Ascending aorta (tissue), 2 donors: Measurements from ENCODE around the gene LIPN. TPM values are rescaled to one million over a fixed set of nuclear protein-coding genes. Genes with fewer than 3 reads are reported as not detected.

Experiments used
- DNase-seq, 2 donors: peaks; one replicate each; pipeline ENCODE4 v3.0.0-alpha.2; 2019; ENCODE audit warnings: low spot score in 2 of 2
- H3K27ac ChIP-seq, 2 donors: fragments of 200-600 bp; sonication (generic); one replicate each; pipeline ENCODE4 v1.5.1; 2016 to 2017; ENCODE audit warnings: mild to moderate bottlenecking in 1 of 2
- H3K27me3 ChIP-seq: fragments of 200-600 bp; sonication (generic); one replicate; pipeline ENCODE4 v1.5.1; 2017
- H3K36me3 ChIP-seq, 2 donors: fragments of 200-600 bp; sonication (generic); one replicate each; pipeline ENCODE4 v1.5.1; 2016
- H3K4me1 ChIP-seq, 2 donors: fragments of 200-600 bp; sonication (generic); one replicate each; pipeline ENCODE4 v1.5.1; 2016 to 2017; ENCODE audit warnings: mild to moderate bottlenecking in 1 of 2
- H3K4me3 ChIP-seq, 2 donors: fragments of 200-600 bp; sonication (generic); one replicate each; pipeline ENCODE4 v1.5.1; 2016 to 2017; ENCODE audit warnings: mild to moderate bottlenecking in 1 of 2
- H3K9me3 ChIP-seq, 2 donors: fragments of 200-600 bp; sonication (generic); one replicate each; pipeline ENCODE4 v1.5.1; 2016
- intact Hi-C: fragments of 100-400 bp; cut with DNase I; formaldehyde crosslinking; loops from one replicate; pipeline ENCODE4 v1.15.1; 2023
- total RNA-seq: library from RNA; depleted of rRNA; stranded (reverse); fragments of >200 nt; gene quantifications from one replicate; pipeline ENCODE4 v1.1.0, GENCODE V29; 2016
- TF ChIP-seq, protein P1 (sequence below), 3 experiments: fragments of 200-600 bp in 2 of 3; fragments of 450-650 bp in 1 of 3; sonication (generic) in 2 of 3; IDR thresholded peaks; one replicate each; pipeline ENCODE4 v1.5.1; 2016 to 2019; ENCODE audit warnings: antibody characterized with exemption in 3 of 3, mild to moderate bottlenecking in 1 of 3, moderate library complexity in 1 of 3

The LIPN gene
- total RNA-seq, 1 donor from 2014 or later = not detected

DNA sequence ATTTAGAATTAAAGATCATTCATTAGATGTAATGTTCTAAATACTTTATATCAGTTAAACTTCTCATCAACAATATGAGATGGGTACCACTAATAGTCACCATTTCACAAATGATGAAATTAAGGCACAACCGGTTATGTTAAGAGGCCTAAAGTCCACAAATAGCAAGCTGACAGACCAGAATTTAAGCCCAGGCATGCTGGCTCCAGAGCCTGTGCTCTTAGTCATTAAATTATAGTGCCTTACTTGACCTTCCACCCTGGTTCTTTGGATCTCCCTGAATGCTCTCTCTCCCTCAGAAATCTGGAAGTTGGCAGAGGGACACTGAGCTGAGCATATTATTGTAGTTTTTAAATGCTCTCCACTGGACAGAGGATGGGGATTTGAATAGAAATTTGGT lies 3.6 kb downstream of the LIPN start:
- no peaks in the 10 kb centered on the region for H3K36me3 ChIP-seq
- no peaks in the 10 kb centered on the region for H3K4me1 ChIP-seq
- TF ChIP-seq, protein P1, sequence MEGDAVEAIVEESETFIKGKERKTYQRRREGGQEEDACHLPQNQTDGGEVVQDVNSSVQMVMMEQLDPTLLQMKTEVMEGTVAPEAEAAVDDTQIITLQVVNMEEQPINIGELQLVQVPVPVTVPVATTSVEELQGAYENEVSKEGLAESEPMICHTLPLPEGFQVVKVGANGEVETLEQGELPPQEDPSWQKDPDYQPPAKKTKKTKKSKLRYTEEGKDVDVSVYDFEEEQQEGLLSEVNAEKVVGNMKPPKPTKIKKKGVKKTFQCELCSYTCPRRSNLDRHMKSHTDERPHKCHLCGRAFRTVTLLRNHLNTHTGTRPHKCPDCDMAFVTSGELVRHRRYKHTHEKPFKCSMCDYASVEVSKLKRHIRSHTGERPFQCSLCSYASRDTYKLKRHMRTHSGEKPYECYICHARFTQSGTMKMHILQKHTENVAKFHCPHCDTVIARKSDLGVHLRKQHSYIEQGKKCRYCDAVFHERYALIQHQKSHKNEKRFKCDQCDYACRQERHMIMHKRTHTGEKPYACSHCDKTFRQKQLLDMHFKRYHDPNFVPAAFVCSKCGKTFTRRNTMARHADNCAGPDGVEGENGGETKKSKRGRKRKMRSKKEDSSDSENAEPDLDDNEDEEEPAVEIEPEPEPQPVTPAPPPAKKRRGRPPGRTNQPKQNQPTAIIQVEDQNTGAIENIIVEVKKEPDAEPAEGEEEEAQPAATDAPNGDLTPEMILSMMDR (IDR thresholded peaks at IDR 0.05) = no peak
- intact Hi-C loops = no loop called here
- no peaks in the 10 kb centered on the region for H3K9me3 ChIP-seq
- no peak for DNase-seq
- H3K4me3 ChIP-seq = no peak overlapping the region
- H3K27ac ChIP-seq = no peak overlapping the region
- no peaks in the 10 kb centered on the region for H3K27me3 ChIP-seq

DNA sequence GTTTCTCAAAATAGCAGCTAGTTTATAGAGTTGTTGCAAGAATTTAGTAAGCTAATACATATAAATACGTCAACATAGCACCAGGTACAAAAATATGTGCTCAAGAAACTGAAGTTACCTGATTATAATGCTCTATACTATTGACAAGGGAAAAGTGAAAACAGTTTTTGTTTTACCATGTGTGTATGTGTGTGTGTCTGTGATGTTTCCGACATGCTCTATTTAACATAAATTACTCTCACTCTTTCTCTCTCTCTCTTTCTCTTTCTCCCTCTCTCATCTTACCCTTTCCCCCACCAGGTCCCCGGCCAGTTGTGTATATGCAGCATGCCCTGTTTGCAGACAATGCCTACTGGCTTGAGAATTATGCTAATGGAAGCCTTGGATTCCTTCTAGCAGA lies 4.3 kb downstream of the LIPN start:
- Histone ChIP-seq H3K27me3 (no peaks in the 10 kb centered on the region), H3K4me1 (no peaks in the 10 kb centered on the region), H3K27ac (no peak overlapping the region), H3K9me3 (no peaks in the 10 kb centered on the region), H3K36me3 (no peaks in the 10 kb centered on the region), H3K4me3 (no peak overlapping the region)
- TF ChIP-seq, protein P1 (IDR thresholded peaks at IDR 0.05) = no peak
- no peak for DNase-seq
- intact Hi-C loops = no loop called here

DNA sequence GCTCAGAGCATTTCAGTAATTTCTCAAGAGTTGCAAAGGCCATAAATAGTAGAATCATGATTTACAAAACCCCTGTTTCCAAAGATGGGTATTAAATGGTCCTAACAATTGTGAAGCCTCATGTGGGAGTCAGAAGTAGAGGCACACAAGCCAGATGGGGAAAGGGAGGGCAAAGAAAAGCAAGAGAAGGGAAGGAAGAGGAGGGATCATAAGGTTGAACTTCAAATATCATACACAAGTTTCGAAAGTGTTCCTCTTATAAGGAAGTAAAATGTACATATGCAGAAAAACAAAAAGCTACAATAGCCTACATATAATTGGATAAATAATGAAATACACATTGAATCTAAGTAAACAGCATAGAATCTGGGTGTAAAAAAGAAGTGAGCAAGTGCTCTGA lies 6.0 kb downstream of the LIPN start:
- DNase-seq = no peak
- Histone ChIP-seq H3K27ac (no peak overlapping the region), H3K36me3 (no peaks in the 10 kb centered on the region), H3K27me3 (no peaks in the 10 kb centered on the region), H3K4me3 (no peak overlapping the region), H3K9me3 (no peaks in the 10 kb centered on the region), H3K4me1 (no peaks in the 10 kb centered on the region)
- intact Hi-C loops = no loop called here
- TF ChIP-seq, protein P1 (IDR thresholded peaks at IDR 0.05) = no peak

DNA sequence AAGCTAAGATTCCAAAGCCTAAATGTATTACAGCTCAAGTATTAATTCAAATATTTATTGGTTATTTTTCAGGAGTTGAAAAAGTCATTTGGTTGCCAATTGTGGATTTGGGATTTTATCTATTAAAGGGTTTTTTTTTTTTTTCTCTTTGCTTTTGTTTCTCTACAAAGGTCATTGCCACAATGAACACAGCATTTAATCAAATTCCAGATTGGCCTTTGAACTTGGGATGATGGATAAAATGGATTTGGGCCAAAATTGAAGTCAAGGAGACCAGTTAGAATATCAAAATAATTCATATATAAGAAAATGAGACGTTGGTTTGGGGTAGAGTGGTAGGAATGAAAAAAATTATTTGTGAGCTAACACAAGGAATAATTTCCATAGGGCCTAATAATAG lies 9.6 kb downstream of the LIPN start:
- Histone ChIP-seq H3K9me3 (no peaks in the 10 kb centered on the region), H3K27me3 (no peaks in the 10 kb centered on the region), H3K4me1 (no peaks in the 10 kb centered on the region), H3K36me3 (no peaks in the 10 kb centered on the region), H3K4me3 (no peak overlapping the region), H3K27ac (no peak overlapping the region)
- no peak for DNase-seq
- TF ChIP-seq, protein P1 (IDR thresholded peaks at IDR 0.05) = no peak
- intact Hi-C loops = no loop called here

DNA sequence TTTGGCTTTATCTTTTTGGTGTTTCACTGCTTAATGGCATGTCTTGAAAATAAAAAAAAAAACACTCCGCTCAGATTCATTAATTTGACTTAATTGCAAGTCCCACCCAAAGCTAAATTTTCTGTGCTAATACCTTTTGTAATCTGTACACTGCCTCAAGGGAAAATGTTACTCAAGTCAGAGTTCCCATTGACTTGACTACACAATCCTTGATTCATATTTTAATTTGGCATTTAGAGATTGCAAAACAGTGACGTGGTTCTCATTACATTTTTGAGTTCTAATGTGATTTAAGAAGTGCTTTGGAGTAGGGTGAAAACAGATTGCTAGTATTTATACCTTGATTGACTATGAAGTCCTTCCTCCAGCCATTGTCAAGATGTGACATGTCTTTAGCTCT lies 21.4 kb downstream of the LIPN start:
- TF ChIP-seq, protein P1 (IDR thresholded peaks at IDR 0.05) = no peak
- intact Hi-C loops = no loop called here

DNA sequence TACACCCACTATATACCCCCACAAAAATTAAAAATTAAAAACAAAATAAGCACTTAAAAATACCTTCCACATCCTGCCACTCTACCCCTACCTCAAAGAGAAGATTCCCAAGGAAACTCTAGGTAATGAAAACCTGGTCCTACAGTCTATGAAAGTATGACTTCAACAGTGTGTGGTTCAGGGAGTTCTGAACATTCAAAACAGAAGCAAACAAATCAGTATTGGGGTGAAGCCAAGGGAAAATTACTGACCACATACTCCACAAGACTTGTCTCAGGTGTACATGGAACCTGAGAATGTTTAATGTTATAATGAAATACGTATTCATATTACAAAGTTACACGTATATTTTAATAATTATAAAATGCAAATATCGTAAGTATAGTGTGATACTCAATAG lies 22.4 kb downstream of the LIPN start:
- TF ChIP-seq, protein P1 (IDR thresholded peaks at IDR 0.05) = no peak
- Histone ChIP-seq H3K36me3 (no peaks in the 10 kb centered on the region), H3K4me3 (no peak overlapping the region), H3K4me1 (no peaks in the 10 kb centered on the region), H3K27me3 (no peaks in the 10 kb centered on the region), H3K27ac (no peak overlapping the region), H3K9me3 (no peaks in the 10 kb centered on the region)
- no peak for DNase-seq
- intact Hi-C loops = no loop called here

More for the DNA sequence above, 21.4 kb downstream of the LIPN start:
- Histone ChIP-seq H3K4me1 (no peaks in the 10 kb centered on the region), H3K4me3 (no peak overlapping the region), H3K27me3 (no peaks in the 10 kb centered on the region), H3K27ac (no peak overlapping the region), H3K36me3 (no peaks in the 10 kb centered on the region), H3K9me3 (no peaks in the 10 kb centered on the region)
- DNase-seq = no peak
